HG02678 (cell line): ENCODE data around the gene RBM19.

Experiments used
- ATAC-seq: cut with Tn5 transposase; IDR thresholded peaks from one replicate; pipeline ENCODE4 v1.9.1; 2021; ENCODE audit warnings: mild to moderate bottlenecking, moderate library complexity; ENCODE audit not compliant: unreplicated experiment

RBM19 gene

DNA sequence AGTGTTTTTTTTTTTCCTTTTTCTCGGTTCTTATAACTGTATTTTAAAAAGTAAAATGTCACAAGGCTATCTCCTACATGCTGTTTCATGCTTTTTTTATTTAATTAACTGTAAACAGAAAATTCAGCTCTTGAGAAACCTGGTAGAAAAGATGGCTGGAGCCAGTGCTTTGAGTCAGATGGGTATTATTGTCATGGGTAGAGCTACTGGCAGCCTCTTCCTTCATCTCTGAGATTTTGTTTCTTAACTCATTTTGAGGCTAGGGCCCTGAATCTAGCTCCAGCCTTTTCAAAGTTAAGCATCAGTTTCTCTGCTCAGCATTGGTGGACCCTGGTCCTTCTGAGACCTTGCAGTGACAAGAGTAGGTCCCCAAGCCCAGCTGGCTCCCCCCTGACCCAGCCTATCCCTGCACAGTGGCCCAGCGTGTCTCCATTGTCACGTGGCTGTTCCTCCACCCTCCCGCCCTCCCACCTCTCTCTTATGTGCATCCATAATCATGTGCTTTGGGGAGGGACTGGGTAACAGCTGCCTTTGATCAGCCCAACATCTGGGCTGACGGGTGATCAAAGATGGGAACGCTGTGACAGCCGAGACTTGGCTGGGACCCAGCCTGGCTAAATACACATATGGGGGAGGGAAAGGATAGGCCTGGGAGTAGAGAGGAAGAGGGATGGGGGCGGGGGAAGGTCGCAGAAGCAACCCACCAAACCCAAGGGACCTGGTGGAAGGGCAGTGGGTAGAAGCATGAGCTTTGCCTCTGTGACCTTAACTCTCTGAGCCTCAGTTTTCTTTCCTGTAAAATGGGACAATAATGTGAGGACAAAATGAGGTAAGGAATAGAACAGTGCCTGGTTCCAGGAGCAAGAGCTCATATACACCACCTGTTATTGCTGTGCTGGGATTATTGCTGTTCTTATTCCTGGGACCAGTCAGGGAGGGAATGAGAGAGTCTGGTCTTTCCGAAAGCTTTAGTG lies 24.4 kb upstream of the RBM19 start:
- ATAC-seq, result no peak

DNA sequence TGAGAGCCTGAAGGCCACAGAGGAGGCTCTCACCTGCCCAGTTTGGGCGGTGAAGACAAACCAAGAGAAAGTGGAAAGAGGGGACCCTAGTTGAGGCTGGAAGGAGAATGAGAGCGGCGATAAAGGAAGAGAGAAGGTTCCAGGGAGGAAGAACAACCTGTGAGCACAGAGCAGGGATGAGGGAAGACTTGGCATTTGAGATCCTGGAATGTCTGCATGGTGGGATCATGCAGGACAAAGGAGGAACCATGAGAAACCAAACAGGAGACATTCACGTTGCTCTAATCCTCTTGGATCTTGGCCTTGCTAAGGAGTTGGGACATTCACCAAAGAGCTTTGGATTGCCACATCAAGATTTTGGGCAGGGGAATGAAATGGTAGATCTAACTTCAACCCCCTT lies 22.9 kb upstream of the RBM19 start:
- ATAC-seq, result no peak

DNA sequence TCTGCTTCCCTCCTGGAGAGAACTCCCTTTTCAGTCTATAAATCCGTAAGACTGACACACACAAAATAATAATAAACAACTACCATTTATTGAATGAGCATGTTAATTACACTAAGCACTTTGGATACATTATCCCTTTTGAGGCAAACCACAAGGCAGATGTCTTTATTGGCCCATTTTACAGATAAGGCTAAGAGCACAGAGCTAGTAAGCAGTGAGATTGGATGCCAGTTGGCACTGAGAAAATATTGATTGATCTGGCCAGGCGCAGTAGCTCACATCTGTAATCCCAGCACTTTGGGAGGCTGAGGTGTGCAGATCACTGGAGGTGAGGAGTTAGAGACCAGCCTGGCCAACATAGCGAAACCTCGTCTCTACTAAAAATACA lies 21.9 kb upstream of the RBM19 start:
- no peak for ATAC-seq

DNA sequence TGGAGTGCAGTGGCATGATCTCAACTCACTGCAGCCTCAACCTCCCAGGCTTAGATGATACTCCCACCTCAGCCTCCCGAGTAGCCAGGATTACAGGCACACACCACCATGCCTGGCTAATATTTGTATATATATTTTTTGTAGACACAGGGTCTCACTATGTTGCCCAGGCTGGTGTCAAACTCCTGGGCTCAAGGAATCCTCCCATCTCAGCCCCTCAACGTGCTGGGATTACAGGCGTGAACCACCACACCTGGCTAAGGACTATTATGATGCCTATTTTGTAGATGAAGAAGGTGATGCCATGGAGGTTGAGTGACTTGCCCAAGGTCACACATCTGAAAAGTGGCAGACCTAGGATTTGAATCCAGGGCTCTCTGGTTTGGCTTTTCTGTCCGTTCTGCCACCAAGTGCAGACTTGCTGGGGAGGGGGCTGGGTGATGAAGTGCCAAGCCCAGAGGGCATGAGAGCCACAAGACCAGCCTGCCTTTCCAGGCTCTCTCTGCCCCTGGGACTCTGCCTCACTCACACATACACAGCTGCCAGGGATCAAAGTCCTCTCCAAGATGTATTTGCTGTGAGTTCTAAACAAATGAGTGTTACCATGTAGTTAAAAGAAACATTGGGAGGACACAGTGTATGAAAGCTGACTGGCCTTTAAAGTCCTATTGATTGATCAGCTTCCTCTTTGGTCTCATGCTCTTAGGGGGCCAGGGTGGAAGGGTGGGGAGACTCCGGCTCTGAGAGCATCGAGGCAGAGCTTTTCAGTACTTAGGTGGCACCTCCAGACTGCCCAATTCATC lies 21.3 kb upstream of the RBM19 start:
- ATAC-seq, result no peak

DNA sequence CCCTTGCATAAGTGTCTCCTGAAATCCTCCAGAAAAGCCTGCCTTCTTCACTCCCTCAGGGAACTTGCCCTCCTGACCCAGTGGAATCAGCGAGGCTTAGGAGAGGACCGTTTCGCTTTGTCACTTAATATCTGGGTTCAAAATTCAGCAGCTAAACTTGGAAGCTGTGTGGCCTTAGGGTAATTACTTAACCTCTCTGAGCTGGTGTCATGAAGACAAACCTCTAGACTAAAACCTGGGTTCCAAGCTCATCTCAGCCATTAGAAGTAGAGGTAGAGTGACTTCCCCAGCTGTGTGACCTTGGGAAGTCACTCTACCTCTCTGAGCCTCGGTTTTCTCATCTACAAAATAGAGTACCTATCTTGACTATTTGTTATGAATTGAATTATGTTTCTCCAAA lies 18.3 kb upstream of the RBM19 start:
- ATAC-seq, result no peak

DNA sequence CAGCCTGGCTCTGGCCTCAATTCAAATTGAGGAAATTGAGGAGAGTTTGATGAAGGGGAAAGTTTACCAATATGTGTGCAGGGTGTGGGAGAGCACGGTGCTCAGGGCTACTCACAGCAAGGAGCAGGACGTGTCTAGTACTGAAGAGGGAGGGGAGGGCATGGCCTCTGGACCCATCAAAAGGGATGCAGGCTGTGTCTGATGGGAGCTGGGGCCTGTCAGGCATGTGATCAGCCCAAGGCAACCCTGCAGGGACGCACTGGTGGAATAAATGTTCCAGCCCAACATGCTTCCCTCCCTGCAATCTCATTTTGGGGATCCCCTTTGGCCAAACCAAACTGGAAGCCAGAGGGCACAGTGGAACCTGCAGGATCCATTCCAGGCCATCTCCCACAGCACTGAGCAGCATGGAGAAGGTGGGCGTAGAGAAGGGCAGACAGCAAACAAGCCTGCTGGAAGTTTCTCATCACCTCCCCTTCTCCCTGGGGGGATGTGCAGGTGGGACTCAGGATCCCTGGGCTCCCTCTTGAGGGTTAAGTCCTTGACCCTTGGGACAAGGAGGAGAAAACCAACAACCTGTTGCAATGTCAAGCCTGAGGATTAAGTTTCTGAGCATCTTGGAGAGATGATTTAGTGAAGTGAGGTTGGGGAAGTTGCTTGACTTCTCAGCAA lies 17.8 kb upstream of the RBM19 start:
- no peak for ATAC-seq

DNA sequence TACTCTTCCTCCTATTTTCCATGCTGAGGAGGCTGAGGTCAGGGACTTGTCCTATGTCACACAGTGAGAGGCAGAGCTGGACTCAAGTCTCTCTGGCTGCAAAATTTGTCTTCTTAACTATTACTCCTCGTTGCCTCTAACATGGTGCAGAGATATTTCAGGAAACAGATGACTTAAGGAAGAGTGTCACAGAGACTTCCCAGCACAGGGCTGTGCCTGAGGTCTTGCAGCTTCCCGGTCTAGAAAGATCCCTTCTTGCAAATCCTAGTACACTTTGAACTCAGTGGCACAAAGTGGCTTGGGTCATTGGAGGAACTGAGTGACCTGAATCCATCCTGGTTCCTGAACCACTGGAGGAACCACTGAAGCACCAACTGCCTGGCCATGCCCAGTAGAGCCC lies 17.1 kb upstream of the RBM19 start:
- no peak for ATAC-seq

DNA sequence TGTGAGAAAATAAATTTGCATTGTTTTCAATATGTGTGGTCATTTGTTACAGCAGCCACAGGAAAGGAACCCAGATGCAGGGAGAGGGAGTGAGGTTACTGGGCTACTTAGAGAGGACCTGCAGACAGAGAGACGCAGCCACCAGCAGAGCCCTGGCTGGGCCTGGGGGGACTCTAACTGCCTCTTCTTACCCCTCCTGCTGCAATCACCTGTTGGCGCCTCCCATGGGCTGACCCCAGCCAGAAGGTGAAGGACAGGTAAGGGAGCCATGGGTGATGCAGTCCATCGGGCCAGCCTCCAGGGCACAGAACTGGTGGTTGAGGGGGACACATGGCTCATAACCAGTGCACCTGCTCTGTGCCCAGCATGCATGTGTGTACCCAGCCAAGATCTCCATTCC lies 15.8 kb upstream of the RBM19 start:
- no peak for ATAC-seq

DNA sequence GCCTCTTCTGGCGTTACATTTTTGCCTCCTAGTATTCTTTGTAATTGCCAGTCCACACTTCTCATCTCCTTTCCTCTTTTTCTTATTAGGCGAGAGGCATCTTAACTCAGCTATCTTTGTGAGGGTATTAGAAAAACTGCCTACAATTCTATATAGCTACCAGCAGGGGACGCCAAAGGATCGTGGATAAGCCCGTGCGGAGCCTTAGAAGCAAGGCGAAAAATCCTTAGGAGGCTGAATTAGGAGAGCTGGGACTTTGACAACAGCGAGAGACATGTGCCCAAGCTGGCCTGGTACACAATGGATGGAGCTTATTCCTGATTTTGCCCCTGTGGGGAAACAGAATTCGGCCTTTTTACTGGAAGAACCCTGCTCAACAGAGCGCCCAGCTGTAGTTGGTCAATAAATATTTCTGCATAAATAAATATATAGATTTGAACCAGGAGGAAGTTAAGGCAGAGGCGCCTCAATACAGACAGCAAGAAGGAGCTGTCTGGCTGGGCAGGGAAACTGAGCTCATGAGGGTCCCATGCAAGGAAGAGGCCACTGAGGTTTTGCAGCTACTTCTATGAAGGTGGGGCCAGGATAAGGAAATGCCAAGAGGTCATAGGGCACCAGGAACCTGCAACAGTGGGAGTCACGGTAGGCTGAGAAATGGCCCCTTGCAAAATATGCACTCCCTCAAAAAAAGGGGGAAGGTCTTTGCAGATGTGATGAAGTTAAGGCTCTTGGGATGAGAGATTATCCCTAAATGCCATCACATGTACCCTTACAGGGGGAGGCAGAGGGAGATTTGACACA lies 14.6 kb upstream of the RBM19 start:
- ATAC-seq, result no peak

DNA sequence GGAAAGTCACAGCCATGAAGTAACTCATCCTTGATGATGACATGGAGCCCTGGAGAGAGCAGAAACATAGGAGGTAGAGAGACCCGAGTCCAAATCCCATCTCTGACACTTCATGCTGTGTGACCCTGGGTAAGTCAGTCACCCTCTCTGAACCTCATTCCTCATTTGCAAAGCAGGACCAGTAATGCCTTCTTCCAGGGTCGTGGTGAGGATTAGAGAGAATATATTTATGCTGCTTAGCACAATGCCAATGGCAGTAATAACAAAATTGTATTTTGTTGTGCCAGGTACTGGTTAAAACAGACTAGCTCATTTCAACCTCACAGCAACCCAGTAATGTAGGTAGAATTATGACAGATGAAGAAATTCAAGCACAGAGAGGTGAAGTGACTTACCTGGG lies 13.9 kb upstream of the RBM19 start:
- no peak for ATAC-seq

DNA sequence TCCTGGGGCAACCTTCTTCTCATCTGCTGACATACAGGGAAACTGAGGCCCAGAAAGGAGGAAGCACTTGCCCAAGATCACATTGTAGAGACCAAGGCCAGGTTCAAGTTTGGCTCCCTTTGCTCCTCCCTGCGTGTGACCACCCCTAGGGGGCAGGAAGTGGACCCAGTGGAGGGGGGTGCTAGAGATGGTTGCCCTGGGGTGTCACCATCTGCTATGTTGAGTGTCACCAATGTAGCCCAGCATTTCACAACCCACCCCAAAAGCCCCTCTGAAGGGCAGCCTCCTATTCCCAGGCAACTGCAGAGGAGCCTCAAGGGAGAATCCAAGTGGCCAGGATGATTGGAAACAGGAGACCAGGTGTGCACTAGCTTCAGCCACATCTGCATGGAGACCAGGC lies 12.0 kb upstream of the RBM19 start:
- no peak for ATAC-seq

DNA sequence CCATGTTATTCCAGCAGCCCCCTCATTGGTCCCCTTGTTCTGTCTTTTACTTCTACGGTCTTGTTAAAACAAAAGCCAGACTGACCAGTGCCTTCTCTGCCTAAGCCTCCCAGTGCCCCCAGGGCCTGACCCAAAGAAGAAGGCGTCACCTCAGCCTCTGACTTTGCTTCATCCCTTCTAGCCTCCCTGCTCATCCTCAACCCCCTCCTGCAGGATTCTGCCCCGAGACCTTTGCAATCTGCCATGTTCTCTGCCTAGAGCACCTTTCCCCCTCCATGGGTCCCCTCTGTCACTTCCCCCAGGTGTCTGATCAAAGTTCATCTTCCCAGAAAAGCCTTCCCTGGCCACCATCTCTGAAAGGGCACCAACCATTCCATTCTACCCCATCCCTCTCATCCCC lies 7.9 kb upstream of the RBM19 start:
- no peak for ATAC-seq

DNA sequence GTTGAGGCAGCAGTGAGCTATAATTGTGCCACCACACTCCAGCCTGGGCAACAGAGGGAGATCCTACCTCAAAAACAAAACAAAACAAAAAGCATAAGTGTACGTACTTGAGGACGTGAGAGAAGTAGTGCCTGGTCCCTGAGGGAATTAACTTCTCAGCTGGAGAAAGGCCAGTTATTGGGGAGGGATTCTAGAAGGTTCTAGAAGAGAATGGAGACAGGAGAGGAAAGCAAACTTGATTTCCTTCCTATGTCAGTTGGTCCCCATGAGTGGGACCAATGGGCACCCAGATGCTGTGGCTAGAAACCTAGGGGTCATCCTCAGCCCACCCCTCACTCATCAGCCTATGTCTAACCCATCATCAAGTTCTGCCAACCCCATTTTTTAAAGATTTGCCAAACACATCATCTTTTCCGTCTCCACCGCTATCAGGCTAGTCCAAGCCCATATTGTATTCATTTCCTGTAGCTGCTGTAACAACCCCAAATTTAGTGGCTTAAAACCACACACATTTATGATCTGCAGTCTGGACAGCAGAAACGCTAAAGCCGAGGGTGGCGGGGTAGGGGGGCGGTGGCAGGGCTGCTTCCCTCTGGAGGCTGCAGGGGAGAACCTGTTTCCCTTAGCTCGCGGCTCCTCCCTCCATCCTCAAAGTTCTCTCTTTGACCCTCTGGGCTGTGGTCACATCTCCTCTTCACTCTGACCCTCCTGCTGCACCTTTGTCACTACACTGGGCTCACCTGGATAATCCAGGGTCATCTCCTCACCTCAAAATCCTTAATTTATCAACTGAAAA lies 7.2 kb upstream of the RBM19 start:
- no peak for ATAC-seq

DNA sequence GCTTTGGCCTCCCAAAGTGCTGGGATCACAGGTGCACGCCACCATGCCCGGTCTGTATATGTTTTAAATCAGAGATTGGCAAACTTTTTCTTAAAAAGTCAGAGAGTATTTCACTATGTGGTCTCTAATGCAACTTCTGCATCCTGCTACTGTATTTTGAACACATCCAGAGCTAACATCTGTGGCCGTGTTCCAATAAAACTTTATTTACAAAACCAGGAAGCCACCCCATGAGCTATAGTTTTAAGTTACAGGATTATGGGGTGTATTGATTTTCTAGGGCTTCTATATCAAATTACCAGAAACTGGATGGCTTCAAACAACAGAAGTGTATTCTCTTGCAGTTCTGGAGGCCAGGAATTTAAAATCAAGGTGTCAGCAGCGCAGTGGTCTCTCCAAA lies 5.3 kb upstream of the RBM19 start:
- no peak for ATAC-seq

DNA sequence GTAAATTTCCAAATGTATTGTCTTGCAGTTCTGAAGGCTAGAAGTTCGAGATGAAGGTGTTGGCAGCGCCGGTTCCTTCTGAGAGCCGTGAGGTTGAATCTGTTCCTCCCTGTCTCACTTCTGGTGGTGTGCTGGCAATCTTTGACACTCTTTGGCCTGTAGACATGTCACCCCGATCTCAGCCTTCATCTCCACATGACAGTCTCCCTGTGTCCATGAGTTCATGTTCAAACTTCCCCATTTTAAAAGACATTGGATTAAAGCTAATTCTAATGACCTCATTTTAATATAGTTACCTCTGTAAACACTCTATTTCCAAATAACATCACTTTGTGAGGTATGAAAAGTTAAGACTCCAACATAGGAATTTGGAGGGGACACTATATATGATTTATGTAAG lies 4.1 kb upstream of the RBM19 start:
- no peak for ATAC-seq

DNA sequence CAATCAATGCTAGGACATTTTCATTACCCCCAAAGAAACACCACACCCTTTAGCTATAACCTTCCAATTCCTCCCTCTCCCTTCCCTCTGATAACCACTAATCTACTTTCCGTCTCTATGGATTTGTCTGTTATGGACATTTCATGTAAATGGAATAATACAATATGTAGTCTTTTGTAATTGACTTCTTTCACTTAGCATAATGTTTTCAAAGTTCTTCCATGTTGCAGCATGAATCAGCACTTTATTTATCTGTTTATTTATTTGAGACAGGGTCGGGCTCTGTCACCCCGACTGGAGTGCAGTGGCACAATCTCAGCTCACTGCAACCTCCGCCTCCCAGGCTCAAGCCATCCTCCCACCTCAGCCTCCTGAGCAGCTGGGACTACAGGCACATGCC lies 1.2 kb upstream of the RBM19 start:
- no peak for ATAC-seq

DNA sequence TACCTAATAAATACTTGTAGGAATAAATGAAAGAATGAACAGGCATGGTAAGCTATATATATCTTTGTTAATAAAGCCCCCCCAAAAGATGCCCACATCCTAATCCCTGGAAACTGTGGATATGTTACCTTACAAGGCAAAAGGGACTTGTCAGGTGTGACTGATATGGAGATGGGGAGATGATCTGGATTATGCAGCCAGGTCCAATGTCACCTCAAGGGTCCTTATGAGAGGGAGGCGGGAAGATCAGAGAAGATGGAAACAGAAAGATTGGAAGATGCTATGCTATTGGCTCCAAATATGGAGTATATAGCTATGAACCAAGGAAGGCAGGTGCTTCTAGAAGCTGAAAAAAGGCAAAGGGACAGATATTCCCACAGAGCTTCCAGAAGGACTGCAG lies 3.4 kb downstream of the RBM19 start:
- no peak for ATAC-seq

DNA sequence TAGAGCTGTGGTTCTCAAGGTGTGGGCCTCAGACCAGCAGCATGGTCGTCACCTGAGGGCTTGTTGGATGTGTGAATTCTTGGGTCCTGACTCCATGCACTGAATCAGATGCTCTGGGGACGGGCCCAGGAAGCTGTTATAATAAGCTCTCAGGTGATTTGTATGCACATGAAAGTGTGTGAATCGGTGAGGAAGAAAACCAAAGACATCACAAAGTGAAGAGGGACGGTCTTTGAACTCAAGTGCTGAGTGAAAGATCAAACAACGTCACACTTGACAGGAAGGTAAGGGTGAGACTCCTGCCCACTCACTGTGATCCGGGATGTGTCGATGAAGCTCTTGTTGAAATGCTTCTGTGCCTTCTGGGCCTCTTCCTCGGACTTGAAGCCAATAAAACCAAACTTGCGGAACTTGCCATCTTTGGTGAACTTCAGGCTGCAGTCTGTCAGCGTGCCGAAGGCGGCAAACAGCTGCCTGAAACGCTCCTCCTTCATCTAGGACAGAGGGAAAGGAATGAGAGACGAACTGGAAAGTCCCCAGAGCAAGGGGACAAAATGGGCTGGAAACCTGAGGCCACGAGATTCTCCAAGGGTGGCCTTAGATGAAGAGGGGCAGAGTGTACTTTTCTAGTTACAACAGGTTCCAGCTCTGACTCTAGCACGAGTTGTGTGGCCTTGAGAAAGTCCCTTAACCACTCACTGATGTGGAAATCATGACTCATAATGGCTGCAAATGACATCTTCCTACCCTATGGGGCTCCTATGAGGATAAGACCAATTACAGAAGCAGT lies 4.0 kb downstream of the RBM19 start:
- ATAC-seq, result peak; percentile 42

DNA sequence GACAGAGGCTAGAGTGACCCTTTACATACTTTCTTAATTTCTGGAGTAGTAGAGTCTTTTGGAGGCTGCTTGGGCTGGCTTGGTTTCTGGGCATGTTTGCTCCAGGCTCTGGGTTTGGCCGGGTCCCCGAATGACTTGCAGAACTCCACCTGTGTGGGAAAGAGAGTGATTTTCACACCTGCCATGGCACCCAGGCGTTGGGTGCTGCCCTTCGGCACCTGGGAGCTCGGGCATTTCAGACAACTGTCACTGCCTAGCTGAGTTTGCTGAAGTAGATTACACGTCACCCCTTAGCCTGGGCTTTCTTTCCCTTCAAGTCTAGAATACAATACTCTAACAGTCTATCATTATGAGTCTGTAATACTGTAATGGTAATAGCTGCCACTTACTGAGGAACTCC lies 6.1 kb downstream of the RBM19 start:
- ATAC-seq, result no peak
